Osteocyte (in vitro differentiated cells): Measurements from ENCODE around the gene WSB1. TPM values are rescaled to one million over a fixed set of nuclear protein-coding genes. Genes with fewer than 3 reads are reported as not detected.

Source experiments
- DNase-seq: peaks from one replicate; pipeline ENCODE4 v3.0.0; 2021; ENCODE audit warnings: mixed read lengths; ENCODE audit not compliant: unreplicated experiment; ENCODE audit errors: extremely low spot score
- H3K27ac Mint-ChIP-seq: one replicate; pipeline ENCODE4 v1.8.0; 2021; ENCODE audit warnings: mild to moderate bottlenecking, mixed read lengths; ENCODE audit not compliant: unreplicated experiment
- H3K27me3 Mint-ChIP-seq: one replicate; pipeline ENCODE4 v1.8.0; 2021; ENCODE audit warnings: mixed read lengths; ENCODE audit not compliant: unreplicated experiment
- H3K36me3 Mint-ChIP-seq: one replicate; pipeline ENCODE4 v1.8.0; 2021; ENCODE audit warnings: mixed read lengths; ENCODE audit not compliant: unreplicated experiment
- H3K4me1 Mint-ChIP-seq: one replicate; pipeline ENCODE4 v1.8.0; 2021; ENCODE audit warnings: mixed read lengths; ENCODE audit not compliant: unreplicated experiment
- H3K4me3 Mint-ChIP-seq: one replicate; pipeline ENCODE4 v1.8.0; 2021; ENCODE audit warnings: mild to moderate bottlenecking, moderate library complexity, mixed read lengths; ENCODE audit not compliant: unreplicated experiment
- H3K9me3 Mint-ChIP-seq: one replicate; pipeline ENCODE4 v1.8.0; 2021; ENCODE audit warnings: mixed read lengths; ENCODE audit not compliant: unreplicated experiment
- total RNA-seq: library from RNA; stranded (reverse); gene quantifications from 2 replicates; pipeline ENCODE4 v1.2.1, GENCODE V29; 2021
- TF ChIP-seq, protein P1 (sequence below): fragments of 200-600 bp; sonication (generic); IDR thresholded peaks from 2 replicates; pipeline ENCODE4 v1.5.0; 2021; ENCODE audit warnings: antibody characterized with exemption, mild to moderate bottlenecking, moderate library complexity

WSB1 gene
- total RNA-seq, 1 donor from 2014 or later: 179 TPM

DNA sequence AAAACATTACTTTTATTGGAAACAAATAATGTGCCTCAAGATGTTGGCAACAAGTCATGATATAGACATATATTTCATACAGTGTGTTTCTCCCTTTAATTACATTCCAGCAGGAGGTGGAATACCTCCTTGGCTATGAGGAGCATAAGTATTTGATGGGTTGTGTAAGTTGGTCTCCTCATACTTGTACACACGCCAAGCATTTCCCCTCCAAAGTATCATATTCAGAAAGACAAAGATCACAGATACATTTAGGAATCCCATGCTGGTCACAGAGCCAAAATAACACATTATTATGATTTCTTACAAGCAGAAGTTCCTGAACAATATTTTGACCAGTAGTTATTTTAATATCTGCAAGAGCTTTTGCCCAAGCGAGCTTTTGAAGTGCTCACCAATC lies 57.8 kb downstream of the WSB1 start:
- peaks cover 39% of the 10 kb centered on the region for H3K4me1 Mint-ChIP-seq
- no peak overlapping the region for H3K4me3 Mint-ChIP-seq
- TF ChIP-seq, protein P1, sequence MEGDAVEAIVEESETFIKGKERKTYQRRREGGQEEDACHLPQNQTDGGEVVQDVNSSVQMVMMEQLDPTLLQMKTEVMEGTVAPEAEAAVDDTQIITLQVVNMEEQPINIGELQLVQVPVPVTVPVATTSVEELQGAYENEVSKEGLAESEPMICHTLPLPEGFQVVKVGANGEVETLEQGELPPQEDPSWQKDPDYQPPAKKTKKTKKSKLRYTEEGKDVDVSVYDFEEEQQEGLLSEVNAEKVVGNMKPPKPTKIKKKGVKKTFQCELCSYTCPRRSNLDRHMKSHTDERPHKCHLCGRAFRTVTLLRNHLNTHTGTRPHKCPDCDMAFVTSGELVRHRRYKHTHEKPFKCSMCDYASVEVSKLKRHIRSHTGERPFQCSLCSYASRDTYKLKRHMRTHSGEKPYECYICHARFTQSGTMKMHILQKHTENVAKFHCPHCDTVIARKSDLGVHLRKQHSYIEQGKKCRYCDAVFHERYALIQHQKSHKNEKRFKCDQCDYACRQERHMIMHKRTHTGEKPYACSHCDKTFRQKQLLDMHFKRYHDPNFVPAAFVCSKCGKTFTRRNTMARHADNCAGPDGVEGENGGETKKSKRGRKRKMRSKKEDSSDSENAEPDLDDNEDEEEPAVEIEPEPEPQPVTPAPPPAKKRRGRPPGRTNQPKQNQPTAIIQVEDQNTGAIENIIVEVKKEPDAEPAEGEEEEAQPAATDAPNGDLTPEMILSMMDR: no peak
- H3K9me3 Mint-ChIP-seq: peaks cover 3% of the 10 kb centered on the region
- no peaks in the 10 kb centered on the region for H3K27me3 Mint-ChIP-seq
- no peaks in the 10 kb centered on the region for H3K36me3 Mint-ChIP-seq
- peak overlapping the region; percentile 84 for H3K27ac Mint-ChIP-seq
- no peak for DNase-seq

DNA sequence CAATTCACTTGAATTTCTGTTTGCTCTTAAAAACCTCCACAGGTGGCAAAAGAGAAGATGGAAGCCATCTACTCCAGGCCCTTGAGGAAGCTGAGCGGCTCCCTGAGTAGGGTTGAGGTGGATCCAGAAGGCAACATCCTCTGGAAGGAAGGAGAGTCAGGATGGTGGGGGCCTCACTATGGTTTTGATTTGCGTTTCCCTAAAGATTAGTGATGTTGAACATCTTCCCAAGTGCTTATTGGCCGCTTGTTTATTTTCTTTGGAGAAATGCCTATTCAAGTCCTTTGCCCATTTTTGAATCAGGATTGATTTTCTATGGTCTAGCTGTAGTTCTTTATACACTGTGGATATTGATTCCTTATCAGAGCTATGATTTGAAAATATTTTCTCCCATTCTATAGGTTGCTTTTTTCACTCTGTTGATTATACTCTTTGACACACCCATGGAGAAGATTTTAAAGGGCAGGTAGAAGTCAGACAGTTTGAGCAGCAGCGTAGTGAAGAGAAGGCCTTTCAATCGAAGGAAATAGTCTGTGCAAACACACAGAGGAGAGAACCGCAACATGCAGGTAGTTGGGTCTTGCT lies 58.6 kb downstream of the WSB1 start:
- TF ChIP-seq, protein P1: no peak

DNA sequence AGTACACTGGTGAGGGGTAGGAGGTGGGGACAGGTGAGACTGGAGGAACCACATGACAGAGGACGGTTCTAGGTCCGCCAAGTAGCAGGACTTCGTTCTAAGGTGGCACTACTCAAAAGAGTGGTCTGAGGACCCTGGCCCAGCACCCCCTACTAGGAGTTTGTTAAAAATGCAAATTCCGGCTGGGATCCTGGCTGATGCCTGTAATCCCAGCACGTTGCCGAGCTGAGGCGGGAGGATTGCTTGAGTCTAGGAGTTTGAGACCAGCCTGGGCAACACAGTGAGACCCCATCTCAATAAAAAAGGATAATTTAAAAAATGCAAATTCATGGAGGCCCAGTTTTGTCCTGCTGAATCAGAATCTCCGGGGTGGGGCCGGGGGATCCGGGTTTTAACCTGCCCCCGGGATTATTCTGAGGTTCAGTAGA lies 59.1 kb downstream of the WSB1 start:
- TF ChIP-seq, protein P1: no peak
- Mint-ChIP-seq H3K9me3 (peaks cover 3% of the 10 kb centered on the region), H3K27ac (peak overlapping the region; percentile 84), H3K4me1 (peaks cover 40% of the 10 kb centered on the region), H3K4me3 (peak overlapping the region; percentile 78), H3K36me3 (no peaks in the 10 kb centered on the region), H3K27me3 (no peaks in the 10 kb centered on the region)
- DNase-seq: no peak

More for the DNA sequence above, 58.6 kb downstream of the WSB1 start:
- Mint-ChIP-seq H3K27ac (peak overlapping the region; percentile 84), H3K27me3 (no peaks in the 10 kb centered on the region), H3K36me3 (no peaks in the 10 kb centered on the region), H3K4me3 (peak overlapping the region; percentile 78), H3K4me1 (peaks cover 39% of the 10 kb centered on the region), H3K9me3 (peaks cover 3% of the 10 kb centered on the region)
- DNase-seq: no peak

DNA sequence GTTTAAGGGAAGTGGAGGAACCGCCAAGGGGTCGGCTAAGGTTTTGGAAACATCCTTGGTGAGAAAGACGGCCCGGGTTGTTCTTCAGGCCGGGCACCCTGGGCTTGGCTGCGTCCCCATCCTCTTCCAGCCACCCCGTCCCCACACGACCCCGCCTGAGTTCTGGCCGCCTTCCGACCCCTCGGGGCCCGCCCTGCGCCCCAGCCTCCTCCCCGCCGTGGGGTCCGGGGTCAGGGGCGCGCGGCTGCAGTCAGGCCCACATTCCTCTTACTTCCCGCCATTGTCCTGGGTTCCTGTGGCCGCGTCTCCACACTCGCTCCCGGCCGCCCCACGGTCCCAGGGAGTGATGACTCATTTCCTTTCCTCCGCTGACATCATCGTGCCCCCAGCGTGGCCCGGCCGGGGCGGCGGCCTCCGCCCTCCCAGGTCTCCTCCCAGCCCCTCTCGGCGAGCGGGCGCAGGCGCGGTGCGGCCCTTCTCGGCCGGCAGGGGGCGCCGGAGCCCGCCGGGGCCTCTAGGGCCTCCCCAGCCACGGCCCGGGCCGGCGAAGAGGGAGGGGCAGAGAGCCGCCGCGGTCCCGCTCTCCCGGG lies 59.6 kb downstream of the WSB1 start:
- Mint-ChIP-seq H3K9me3 (peaks cover 3% of the 10 kb centered on the region), H3K36me3 (no peaks in the 10 kb centered on the region), H3K4me1 (peaks cover 36% of the 10 kb centered on the region), H3K27me3 (no peaks in the 10 kb centered on the region), H3K4me3 (peak overlapping the region; percentile 78), H3K27ac (peak overlapping the region; percentile 84)
- DNase-seq: peak; percentile 98
- TF ChIP-seq, protein P1: peak; percentile 98

DNA sequence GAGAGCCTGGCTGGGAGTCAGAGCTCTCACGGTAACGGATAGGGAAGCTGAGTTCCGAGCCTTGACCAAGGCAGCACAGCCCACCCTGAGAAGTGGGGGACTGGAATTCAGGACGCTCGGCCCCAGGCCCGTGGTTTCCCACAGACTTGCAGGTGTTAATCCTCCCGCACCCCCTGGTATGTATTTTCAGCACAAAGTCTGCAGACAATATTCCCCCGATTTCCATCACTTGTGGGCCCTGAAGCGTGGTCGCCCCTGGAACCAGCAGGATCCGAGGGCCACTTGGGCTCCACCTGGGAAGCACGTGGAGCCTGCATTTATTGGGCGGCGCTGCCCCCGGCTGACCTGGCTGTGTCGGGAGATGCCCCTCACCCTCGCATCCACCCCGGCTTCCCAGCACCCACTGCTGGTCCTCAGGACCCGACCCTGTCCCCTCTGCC lies 60.2 kb downstream of the WSB1 start:
- H3K9me3 Mint-ChIP-seq: peaks cover 3% of the 10 kb centered on the region
- H3K4me1 Mint-ChIP-seq: peaks cover 34% of the 10 kb centered on the region
- no peaks in the 10 kb centered on the region for H3K36me3 Mint-ChIP-seq
- TF ChIP-seq, protein P1: peak; percentile 10
- no peaks in the 10 kb centered on the region for H3K27me3 Mint-ChIP-seq
- DNase-seq: no peak
- H3K27ac Mint-ChIP-seq: peak overlapping the region; percentile 73
- H3K4me3 Mint-ChIP-seq: peak overlapping the region; percentile 53
